PFSK-1 (cell line): ENCODE measurements around the gene ZYG11A. TPM values are rescaled to one million over a fixed set of nuclear protein-coding genes. Genes with fewer than 3 reads are reported as not detected.

ENCODE experiments used
- FOXP2 ChIP-seq: optimal IDR thresholded peaks from 2 replicates; pipeline ENCODE3; 2011; ENCODE audit warnings: borderline replicate concordance, control low read depth, inconsistent platforms; ENCODE audit not compliant: insufficient read depth; ENCODE audit errors: extremely low read length, extremely low read depth
- POLR2AphosphoS5 ChIP-seq: IDR thresholded peaks from 2 replicates; pipeline ENCODE4 v1.6.1; 2012; ENCODE audit warnings: low read depth, mild to moderate bottlenecking, control low read depth, low read length, moderate library complexity
- REST ChIP-seq, 2 experiments: IDR thresholded peaks; 2 replicates each; pipeline versions ENCODE4 v1.6.1 to v1.8.0; 2011 to 2012; ENCODE audit warnings: low read depth in 2 of 2, low read length in 2 of 2, control low read depth in 1 of 2, inconsistent platforms in 1 of 2, mild to moderate bottlenecking in 1 of 2, moderate library complexity in 1 of 2; ENCODE audit not compliant: insufficient read depth in 1 of 2
- SIN3A ChIP-seq: IDR thresholded peaks from 2 replicates; pipeline ENCODE4 v1.6.1; 2012; ENCODE audit warnings: mild to moderate bottlenecking, low read length, moderate library complexity, borderline replicate concordance; ENCODE audit not compliant: insufficient read depth
- TAF1 ChIP-seq: IDR thresholded peaks from 2 replicates; pipeline ENCODE4 v1.6.1; 2012; ENCODE audit warnings: low read length, control low read depth, borderline replicate concordance; ENCODE audit not compliant: insufficient read depth
- polyA plus RNA-seq: library from polyadenylated mRNA; unstranded; fragments of >200 nt; gene quantifications from one replicate; pipeline ENCODE4 v1.2.1, GENCODE V29; 2012; ENCODE audit warnings: low read depth, missing spikeins; ENCODE audit not compliant: insufficient read length

The ZYG11A gene
- 0.13 TPM for polyA plus RNA-seq

GRCh38 chr1:52842643-52843310 is at the start of gene ZYG11A:
TSS of gene ZYG11A (plus strand) at chr1:52842760. CDS start at chr1:52842884, 124 bp downstream.
- TF ChIP-seq FOXP2: no peak
- TF ChIP-seq REST (IDR thresholded peaks at IDR 0.05; ENCODE audit: insufficient read depth in 1 of 2, low read depth in 2 of 2, low read length in 2 of 2): no peak
- TF ChIP-seq POLR2AphosphoS5: no peak
- TF ChIP-seq SIN3A: no peak
- no peak for TF ChIP-seq TAF1

GRCh38 chr1:52795464-52795863 is 47.1 kb upstream of the ZYG11A start:
- no peak for TF ChIP-seq REST (IDR thresholded peaks at IDR 0.05; ENCODE audit: insufficient read depth in 1 of 2, low read depth in 2 of 2, low read length in 2 of 2)
- no peak for TF ChIP-seq FOXP2
- no peak for TF ChIP-seq SIN3A
- no peak for TF ChIP-seq POLR2AphosphoS5
- TF ChIP-seq TAF1: no peak

GRCh38 chr1:52798331-52798730 is 44.2 kb upstream of the ZYG11A start:
- TF ChIP-seq REST (IDR thresholded peaks at IDR 0.05; ENCODE audit: insufficient read depth in 1 of 2, low read depth in 2 of 2, low read length in 2 of 2) (no peak), SIN3A (no peak), FOXP2 (no peak)

GRCh38 chr1:52801011-52801410 is 41.5 kb upstream of the ZYG11A start:
- TF ChIP-seq TAF1: no peak
- no peak for TF ChIP-seq SIN3A

- TF ChIP-seq SIN3A (no peak), POLR2AphosphoS5 (no peak), REST (IDR thresholded peaks at IDR 0.05; ENCODE audit: insufficient read depth in 1 of 2, low read depth in 2 of 2, low read length in 2 of 2) (no peak), FOXP2 (no peak), TAF1 (no peak)
Measured at GRCh38 chr1:52814465-52814864, 28.1 kb upstream of the ZYG11A start.
